H1 (cell line): ENCODE results near the gene HOXB9. TPM values are rescaled to one million over a fixed set of nuclear protein-coding genes. Genes with fewer than 3 reads are reported as not detected.

Source experiments
- CTCF ChIA-PET: fragments of 300-600 bp; sonication (Branson Sonifier 250); formaldehyde crosslinking; loops from one replicate; lab custom pipeline; 2021; ENCODE audit not compliant: partially characterized antibody; lab: Charles Lee
- POLR2A ChIA-PET: fragments of 300-600 bp; sonication (Branson Sonifier 250); formaldehyde crosslinking; loops from one replicate; lab custom pipeline; 2021; ENCODE audit warnings: inconsistent platforms; ENCODE audit not compliant: partially characterized antibody; lab: Charles Lee
- DNase-seq, 2 experiments: peaks; one replicate each; pipeline versions ENCODE4 v3.0.0 to v3.0.0-alpha.2; 2010 to 2022; ENCODE audit warnings: low spot score in 2 of 2, low read depth in 1 of 2, mixed read lengths in 1 of 2
- FAIRE-seq: peaks from 2 replicates; lab custom pipeline; 2011; peaks lifted over from hg19 to GRCh38; lab: Jason Lieb, UNC
- H2AFZ ChIP-seq: 2 replicates; pipeline ENCODE4 v1.8.1; 2012; ENCODE audit warnings: low read length, inconsistent platforms
- H2AK5ac ChIP-seq: 2 replicates; pipeline ENCODE4 v1.6.1; 2013; ENCODE audit warnings: low read depth, low read length
- H2BK120ac ChIP-seq: replicated peaks from 2 replicates; pipeline ENCODE3; 2013; ENCODE audit warnings: low read depth, low read length, inconsistent platforms
- H2BK12ac ChIP-seq: 2 replicates; pipeline ENCODE4 v1.6.1; 2013; ENCODE audit warnings: low read depth, low read length
- H2BK15ac ChIP-seq: 2 replicates; pipeline ENCODE4 v1.6.1; 2013; ENCODE audit warnings: low read length
- H2BK20ac ChIP-seq: 2 replicates; pipeline ENCODE4 v1.6.1; 2013; ENCODE audit warnings: low read length
- H2BK5ac ChIP-seq: 2 replicates; pipeline ENCODE4 v1.6.1; 2013; ENCODE audit warnings: low read depth, low read length
- H3K14ac ChIP-seq: 2 replicates; pipeline ENCODE4 v1.6.1; 2013; ENCODE audit warnings: inconsistent platforms; ENCODE audit not compliant: insufficient read length
- H3K18ac ChIP-seq: 2 replicates; pipeline ENCODE4 v1.6.1; 2013; ENCODE audit warnings: low read length; ENCODE audit errors: extremely low read depth
- H3K23ac ChIP-seq: 2 replicates; pipeline ENCODE4 v1.6.1; 2013; ENCODE audit warnings: inconsistent platforms; ENCODE audit not compliant: insufficient read length
- H3K23me2 ChIP-seq: 2 replicates; pipeline ENCODE4 v1.6.1; 2013; ENCODE audit warnings: low read depth, low read length
- H3K27ac ChIP-seq: 2 replicates; pipeline ENCODE4 v1.6.1; 2011; ENCODE audit warnings: low read depth, low read length, inconsistent platforms
- H3K27me3 ChIP-seq, 4 experiments: replicated peaks in 1 of 4; 1 replicate in 1 of 4; 2 replicates in 3 of 4; pipeline versions ENCODE4 v1.6.1 to v1.8.1; 2011 to 2013; ENCODE audit warnings: low read length in 3 of 4, mild to moderate bottlenecking in 3 of 4, inconsistent platforms in 2 of 4, mixed read lengths in 2 of 4, moderate library complexity in 1 of 4; ENCODE audit not compliant: control insufficient read depth in 3 of 4, insufficient read depth in 3 of 4; ENCODE audit errors: extremely low read depth in 1 of 4
- H3K36me3 ChIP-seq, 4 experiments: 2 replicates each; pipeline versions ENCODE4 v1.6.1 to v1.8.1; 2011 to 2013; ENCODE audit warnings: mild to moderate bottlenecking in 4 of 4, low read length in 3 of 4, moderate library complexity in 2 of 4, control low read depth in 1 of 4, inconsistent platforms in 1 of 4; ENCODE audit not compliant: insufficient read depth in 4 of 4, control insufficient read depth in 2 of 4
- H3K4ac ChIP-seq: replicated peaks from 2 replicates; pipeline ENCODE3; 2013; ENCODE audit warnings: low read length, low read depth, mixed read lengths, inconsistent platforms; ENCODE audit not compliant: insufficient read length
- H3K4me1 ChIP-seq, 4 experiments: replicated peaks in 1 of 4; 1 replicate in 1 of 4; 2 replicates in 3 of 4; pipeline versions ENCODE4 v1.6.1 to v1.8.1; 2011 to 2013; ENCODE audit warnings: low read length in 3 of 4, inconsistent platforms in 2 of 4, mixed read lengths in 1 of 4; ENCODE audit not compliant: insufficient read depth in 4 of 4, control insufficient read depth in 3 of 4
- H3K4me2 ChIP-seq, 2 experiments: 2 replicates each; pipeline versions ENCODE4 v1.6.1 to v1.8.1; 2011 to 2013; ENCODE audit warnings: low read depth in 2 of 2, low read length in 2 of 2, control low read depth in 1 of 2, inconsistent platforms in 1 of 2, mild to moderate bottlenecking in 1 of 2; ENCODE audit not compliant: insufficient read depth in 1 of 2
- H3K4me3 ChIP-seq, 4 experiments: fragments of 200-600, 300-600 bp in 1 of 4; sonication (generic), shearing (Covaris generic), sonication (Bioruptor Twin) in 1 of 4; 2 replicates each; pipeline versions ENCODE4 v1.5.1 to v1.8.1; 2011 to 2016; ENCODE audit warnings: low read length in 4 of 4, low read depth in 3 of 4, control low read depth in 2 of 4, inconsistent platforms in 2 of 4, mild to moderate bottlenecking in 2 of 4, mixed read lengths in 1 of 4, moderate library complexity in 1 of 4; ENCODE audit not compliant: insufficient read depth in 2 of 4; ENCODE audit errors: extremely low read depth in 1 of 4
- H3K56ac ChIP-seq: replicated peaks from 2 replicates; pipeline ENCODE3; 2013; ENCODE audit warnings: low read depth, mild to moderate bottlenecking, mixed read lengths, low read length, inconsistent platforms; ENCODE audit not compliant: insufficient read length
- H3K79me1 ChIP-seq: 2 replicates; pipeline ENCODE4 v1.6.1; 2013; ENCODE audit warnings: low read depth, low read length, control low read depth
- H3K79me2 ChIP-seq, 2 experiments: 2 replicates each; pipeline versions ENCODE4 v1.6.1 to v1.8.1; 2012 to 2013; ENCODE audit warnings: low read length in 2 of 2, mild to moderate bottlenecking in 2 of 2, inconsistent platforms in 1 of 2; ENCODE audit not compliant: insufficient read depth in 2 of 2, control insufficient read depth in 1 of 2
- H3K9ac ChIP-seq, 4 experiments: replicated peaks in 1 of 4; 1 replicate in 1 of 4; 2 replicates in 3 of 4; pipeline versions ENCODE4 v1.6.1 to v1.8.1; 2011 to 2013; ENCODE audit warnings: low read depth in 3 of 4, low read length in 3 of 4, control low read depth in 2 of 4, mild to moderate bottlenecking in 2 of 4, moderate library complexity in 2 of 4, inconsistent platforms in 1 of 4; ENCODE audit errors: extremely low read depth in 1 of 4
- H3K9me3 ChIP-seq, 2 experiments: 2 replicates each; pipeline versions ENCODE4 v1.6.1 to v1.8.1; 2012 to 2013; ENCODE audit warnings: mild to moderate bottlenecking in 2 of 2, moderate library complexity in 2 of 2, control low read depth in 1 of 2, inconsistent platforms in 1 of 2, low read depth in 1 of 2, low read length in 1 of 2, mixed read lengths in 1 of 2; ENCODE audit not compliant: insufficient read depth in 2 of 2
- H4K20me1 ChIP-seq, 2 experiments: replicated peaks in 1 of 2; 2 replicates each; pipeline versions ENCODE3 to v1.8.1; 2011 to 2013; ENCODE audit warnings: inconsistent platforms in 2 of 2, low read length in 2 of 2, mild to moderate bottlenecking in 1 of 2; ENCODE audit not compliant: insufficient read depth in 2 of 2, control insufficient read depth in 1 of 2
- H4K5ac ChIP-seq: 2 replicates; pipeline ENCODE4 v1.6.1; 2013; ENCODE audit warnings: low read length, low read depth, mixed read lengths, inconsistent platforms; ENCODE audit not compliant: insufficient read length
- H4K8ac ChIP-seq: 2 replicates; pipeline ENCODE4 v1.8.0; 2013; ENCODE audit warnings: mild to moderate bottlenecking, moderate library complexity, low read length, inconsistent platforms; ENCODE audit not compliant: insufficient read depth; ENCODE audit errors: extremely low read depth
- H4K91ac ChIP-seq: replicated peaks from 2 replicates; pipeline ENCODE3; 2013; ENCODE audit warnings: low read length, mixed read lengths, inconsistent platforms; ENCODE audit not compliant: insufficient read length
- EGR1 ChIP-seq: IDR thresholded peaks from 2 replicates; pipeline ENCODE4 v1.6.1; 2011; ENCODE audit warnings: low read depth, low read length, borderline replicate concordance
- JUND ChIP-seq: IDR thresholded peaks from 2 replicates; pipeline ENCODE4 v1.6.1; 2011; ENCODE audit warnings: mild to moderate bottlenecking, improper control_type of control experiment, low read length
- KDM4A ChIP-seq: IDR thresholded peaks from one replicate; pipeline ENCODE4 v1.7.1; 2012; ENCODE audit warnings: low read depth, mild to moderate bottlenecking, moderate library complexity, low read length, inconsistent platforms; ENCODE audit not compliant: severe bottlenecking
- RAD21 ChIP-seq, 2 experiments: IDR thresholded peaks in 1 of 2; conservative IDR thresholded peaks in 1 of 2; 2 replicates each; pipeline ENCODE4 v1.6.1; 2011; ENCODE audit warnings: low read depth in 2 of 2, low read length in 2 of 2, improper control_type of control experiment in 1 of 2, inconsistent platforms in 1 of 2, mild to moderate bottlenecking in 1 of 2, moderate library complexity in 1 of 2
- SIX5 ChIP-seq: IDR thresholded peaks from 2 replicates; pipeline ENCODE4 v1.6.1; 2011; ENCODE audit warnings: mild to moderate bottlenecking, low read depth, low read length
- WGBS, 2 experiments: shearing (Covaris generic) in 1 of 2; methylation state at CpG; one replicate each; pipeline versions ENCODE4 v1.1.6 to v1.1.7; 2013 to 2015; ENCODE audit warnings: low lambda C conversion rate in 2 of 2, mixed read lengths in 2 of 2, inconsistent platforms in 1 of 2, low coverage in 1 of 2, missing lambda C conversion rate in 1 of 2; ENCODE audit not compliant: insufficient replicate concordance in 2 of 2, insufficient coverage in 1 of 2, insufficient read length in 1 of 2; ENCODE audit errors: extremely low coverage in 1 of 2, missing lambda C conversion rate in 1 of 2; 5-methylcytosine and 5-hydroxymethylcytosine counted together
- polyA plus RNA-seq, 7 experiments: library from polyadenylated mRNA; depleted of rRNA in 3 of 7; stranded (reverse) in 5 of 7; unstranded in 2 of 7; fragments of >200 nt in 5 of 7; fragments of 200-250 nt in 2 of 7; gene quantifications; 1 replicate in 5 of 7; 2 replicates in 1 of 7; 4 replicates in 1 of 7; pipeline versions ENCODE4 v1.2.1 to v1.2.3, GENCODE V29; 2011 to 2013; ENCODE audit warnings: missing spikeins in 2 of 7, mixed read lengths in 2 of 7
- total RNA-seq: library from RNA; stranded (reverse); fragmentation: NEBNext Ultra II Directional; extraction: Animal tissue kit (Norgen Biotek cat#: 25700); gene quantifications from 2 replicates; pipeline ENCODE4 v1.2.1, GENCODE V29; 2021

HOXB9 gene
- total and polyA plus RNA-seq, 2 of the 8 experiments (the other 6 are each of a cell fraction or from before 2014, with no cell fraction given) = not detected

DNA sequence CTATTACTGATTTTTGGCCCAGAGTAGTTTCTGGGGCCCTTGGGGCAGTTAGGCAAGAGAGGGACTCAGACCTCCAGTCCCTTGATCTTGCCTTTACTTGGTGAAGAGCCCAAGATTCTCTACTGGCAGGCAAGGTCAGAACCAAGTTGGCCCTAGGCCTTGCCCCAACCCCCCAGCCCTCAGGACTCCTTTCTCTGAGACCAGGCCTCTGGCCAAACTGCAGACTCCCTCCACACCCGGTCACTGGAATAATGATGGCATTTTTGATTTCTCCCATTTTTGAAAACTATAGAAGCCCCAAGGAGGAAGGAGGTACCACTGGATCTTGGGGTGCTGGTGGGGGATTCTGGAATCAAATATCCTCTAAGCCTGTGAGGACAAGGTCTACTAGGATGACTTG is 18.0 kb upstream of the HOXB9 start:
- no peak for FAIRE-seq
- TF ChIP-seq RAD21 (IDR thresholded peaks at IDR 0.05 in 1 of 2, conservative IDR thresholded peaks at IDR 0.05 in 1 of 2; ENCODE audit: low read depth in 2 of 2, low read length in 2 of 2) (no peak), KDM4A (no peak), SIX5 (no peak), EGR1 (no peak), JUND (no peak)

More for the DNA sequence above, 18.0 kb upstream of the HOXB9 start:
- H3K9ac ChIP-seq = no peak overlapping the region
- peaks cover 3% of the 10 kb centered on the region; the same call in 1 of the 2 replicates for H3K23me2 ChIP-seq
- H4K8ac ChIP-seq = no peak overlapping the region
- H3K4me2 ChIP-seq = no peak overlapping the region
- H2AK5ac ChIP-seq = no peak overlapping the region
- no peak overlapping the region for H4K91ac ChIP-seq
- H2AFZ ChIP-seq = no peak overlapping the region
- no peaks in the 10 kb centered on the region for H3K79me2 ChIP-seq
- no peaks in the 10 kb centered on the region for H3K79me1 ChIP-seq
- DNase-seq = no peak
- H4K5ac ChIP-seq = no peak overlapping the region
- 86% methylated on average over 1 of the region's 1 CpG; no CpG with 5 or more reads in 1 of the 2 experiments for WGBS, 2 experiments
- peaks cover 0 to 10% (median 0%) of the 10 kb centered on the region in 4 experiments; a peak in 1 of 8 replicates for H3K36me3 ChIP-seq
- H3K18ac ChIP-seq = no peak overlapping the region
- peaks cover 95 to 100% (median 99%) of the 10 kb centered on the region in 4 experiments for H3K27me3 ChIP-seq
- H3K14ac ChIP-seq = no peak overlapping the region
- H3K23ac ChIP-seq = no peak overlapping the region
- peaks cover 0 to 14% (median 9%) of the 10 kb centered on the region in 4 experiments; a peak in 5 of 7 replicates for H3K4me1 ChIP-seq
- no peak overlapping the region for H3K56ac ChIP-seq
- no peak overlapping the region for H2BK12ac ChIP-seq
- no peak overlapping the region for H3K27ac ChIP-seq
- no peak overlapping the region for H2BK5ac ChIP-seq
- H3K9me3 ChIP-seq = no peaks in the 10 kb centered on the region
- H2BK15ac ChIP-seq = no peak overlapping the region
- no peak overlapping the region for H2BK20ac ChIP-seq
- CTCF ChIA-PET = interaction anchor here (0.6 to 2.5 kb wide), 7 partner anchors 8 to 771 kb away, joined by 3 to 10 read pairs (median 5); no protein-coding TSS in a partner anchor
- peaks cover 6 to 28% of the 10 kb centered on the region in 2 experiments for H4K20me1 ChIP-seq
- H3K4ac ChIP-seq = no peak overlapping the region
- H2BK120ac ChIP-seq = no peak overlapping the region
- no peak overlapping the region for H3K4me3 ChIP-seq
- POLR2A ChIA-PET = interaction anchor here (0.6 kb wide), 1 partner anchor 169 kb away, joined by 5 read pairs; no protein-coding TSS in a partner anchor
